Stimulated activated CD4-positive, alpha-beta T cell treated with anti-CD3 and anti-CD28 coated beads, TNF-alpha, amount 100 ng/mL, for 24 hours (primary cell): ENCODE data around the gene ATP1A4.

Experiments used
- DNase-seq, 3 experiments: peaks; one replicate each; pipeline ENCODE4 v3.0.0-alpha.2; 2020; ENCODE audit warnings: low read depth in 3 of 3

Gene ATP1A4

GRCh38 chr1:160206036-160206389, 54.6 kb downstream of the ATP1A4 start:
- peak; percentile 25 to 40 (median 28) for DNase-seq

GRCh38 chr1:160206421-160207117, 55.2 kb downstream of the ATP1A4 start:
- DNase-seq = no peak

GRCh38 chr1:160207118-160207650, 55.8 kb downstream of the ATP1A4 start:
- DNase-seq = no peak

- no peak for DNase-seq
These were observed 56.6 kb downstream of the ATP1A4 start for GRCh38 chr1:160207771-160208556.

- DNase-seq = no peak
These were observed 57.3 kb downstream of the ATP1A4 start for GRCh38 chr1:160208557-160209320.

- DNase-seq = no peak
These were observed 58.1 kb downstream of the ATP1A4 start for GRCh38 chr1:160209321-160210046.

- no peak for DNase-seq
These were observed 59.2 kb downstream of the ATP1A4 start for GRCh38 chr1:160210561-160210960.

GRCh38 chr1:160211046-160211790, 59.8 kb downstream of the ATP1A4 start:
- no peak for DNase-seq

- no peak for DNase-seq
These were observed 63.2 kb downstream of the ATP1A4 start for GRCh38 chr1:160214481-160215140.

- DNase-seq = no peak
These were observed 64.9 kb downstream of the ATP1A4 start for GRCh38 chr1:160216301-160216700.

- no peak for DNase-seq
These were observed 66.2 kb downstream of the ATP1A4 start for GRCh38 chr1:160217481-160218051.

- DNase-seq = no peak
These were observed 67.9 kb downstream of the ATP1A4 start for GRCh38 chr1:160219062-160219929.

- DNase-seq = no peak
These were observed 68.9 kb downstream of the ATP1A4 start for GRCh38 chr1:160220301-160220700.

GRCh38 chr1:160221089-160221488, 69.7 kb downstream of the ATP1A4 start:
- DNase-seq = no peak

GRCh38 chr1:160222546-160222945, 71.1 kb downstream of the ATP1A4 start:
- DNase-seq = no peak

- no peak for DNase-seq
These were observed 73.2 kb downstream of the ATP1A4 start for GRCh38 chr1:160224606-160225005.

GRCh38 chr1:160225345-160225744, 73.9 kb downstream of the ATP1A4 start:
- no peak for DNase-seq

GRCh38 chr1:160226623-160227022, 75.2 kb downstream of the ATP1A4 start:
- no peak for DNase-seq

GRCh38 chr1:160227034-160227433, 75.6 kb downstream of the ATP1A4 start:
- no peak for DNase-seq
